ENCODE data around the gene SARNP.
A peak's percentile ranks its signal among the peaks of the same experiment; 100 is the strongest.

Gene SARNP

GRCh38 chr12:55741931-55742680 lies 75.4 kb downstream of the SARNP start:
- DNase-seq, result no peak

- DNase-seq, result no peak
These were observed 78.5 kb downstream of the SARNP start for GRCh38 chr12:55739025-55739378.

- DNase-seq, result peak; percentile 71
These were observed 79.2 kb downstream of the SARNP start for GRCh38 chr12:55738123-55739024.

- no peak for DNase-seq
These were observed 79.9 kb downstream of the SARNP start for GRCh38 chr12:55737581-55738122.

GRCh38 chr12:55736780-55737580 lies 80.5 kb downstream of the SARNP start:
- DNase-seq, result peak; percentile 37

GRCh38 chr12:55736076-55736475 lies 81.4 kb downstream of the SARNP start:
- DNase-seq, result no peak

GRCh38 chr12:55734595-55734994 lies 82.9 kb downstream of the SARNP start:
- no peak for DNase-seq

- DNase-seq, result no peak
These were observed 83.7 kb downstream of the SARNP start for GRCh38 chr12:55733858-55734257.

- no peak for DNase-seq
These were observed 84.4 kb downstream of the SARNP start for GRCh38 chr12:55733021-55733555.

- no peak for DNase-seq
These were observed 85.2 kb downstream of the SARNP start for GRCh38 chr12:55732288-55732687.

GRCh38 chr12:55729819-55730818 lies 87.4 kb downstream of the SARNP start:
- no peak for DNase-seq

- peak; percentile 72 for DNase-seq
These were observed 88.3 kb downstream of the SARNP start, which contains the start of gene CD63 for GRCh38 chr12:55728939-55729818. TSS of gene CD63 (minus strand) at chr12:55729009. CDS start at chr12:55728341, 668 bp downstream.

- DNase-seq, result peak; percentile 31
These were observed 89.2 kb downstream of the SARNP start for GRCh38 chr12:55728186-55728938.

GRCh38 chr12:55727643-55728185 lies 89.8 kb downstream of the SARNP start:
- DNase-seq, result no peak

GRCh38 chr12:55726971-55727370 lies 90.6 kb downstream of the SARNP start:
- no peak for DNase-seq

- no peak for DNase-seq
These were observed 92.0 kb downstream of the SARNP start for GRCh38 chr12:55725556-55725955.

- DNase-seq, result no peak
These were observed 92.6 kb downstream of the SARNP start for GRCh38 chr12:55724940-55725309.

GRCh38 chr12:55724226-55724939 lies 93.1 kb downstream of the SARNP start:
- DNase-seq, result peak; percentile 62

Measured in stimulated activated naive CD4-positive, alpha-beta T cell treated with Interleukin-2 at 50 U/mL for 16 hours (primary cell).